NCI-H1105 treated with DMSO at 0.1 percent for 48 hours (cell line): ENCODE measurements around the gene BCAN.
"Not testable (repeated sequence)": the region's sequence is repeated elsewhere in the genome, so short reads cannot be mapped to it uniquely, and the experiment has no call there.

Experiments
- DNase-seq: peaks from one replicate; lab custom pipeline; 2025; lab: John Stamatoyannopoulos, UW

The BCAN gene, protein sequence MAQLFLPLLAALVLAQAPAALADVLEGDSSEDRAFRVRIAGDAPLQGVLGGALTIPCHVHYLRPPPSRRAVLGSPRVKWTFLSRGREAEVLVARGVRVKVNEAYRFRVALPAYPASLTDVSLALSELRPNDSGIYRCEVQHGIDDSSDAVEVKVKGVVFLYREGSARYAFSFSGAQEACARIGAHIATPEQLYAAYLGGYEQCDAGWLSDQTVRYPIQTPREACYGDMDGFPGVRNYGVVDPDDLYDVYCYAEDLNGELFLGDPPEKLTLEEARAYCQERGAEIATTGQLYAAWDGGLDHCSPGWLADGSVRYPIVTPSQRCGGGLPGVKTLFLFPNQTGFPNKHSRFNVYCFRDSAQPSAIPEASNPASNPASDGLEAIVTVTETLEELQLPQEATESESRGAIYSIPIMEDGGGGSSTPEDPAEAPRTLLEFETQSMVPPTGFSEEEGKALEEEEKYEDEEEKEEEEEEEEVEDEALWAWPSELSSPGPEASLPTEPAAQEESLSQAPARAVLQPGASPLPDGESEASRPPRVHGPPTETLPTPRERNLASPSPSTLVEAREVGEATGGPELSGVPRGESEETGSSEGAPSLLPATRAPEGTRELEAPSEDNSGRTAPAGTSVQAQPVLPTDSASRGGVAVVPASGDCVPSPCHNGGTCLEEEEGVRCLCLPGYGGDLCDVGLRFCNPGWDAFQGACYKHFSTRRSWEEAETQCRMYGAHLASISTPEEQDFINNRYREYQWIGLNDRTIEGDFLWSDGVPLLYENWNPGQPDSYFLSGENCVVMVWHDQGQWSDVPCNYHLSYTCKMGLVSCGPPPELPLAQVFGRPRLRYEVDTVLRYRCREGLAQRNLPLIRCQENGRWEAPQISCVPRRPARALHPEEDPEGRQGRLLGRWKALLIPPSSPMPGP

DNA sequence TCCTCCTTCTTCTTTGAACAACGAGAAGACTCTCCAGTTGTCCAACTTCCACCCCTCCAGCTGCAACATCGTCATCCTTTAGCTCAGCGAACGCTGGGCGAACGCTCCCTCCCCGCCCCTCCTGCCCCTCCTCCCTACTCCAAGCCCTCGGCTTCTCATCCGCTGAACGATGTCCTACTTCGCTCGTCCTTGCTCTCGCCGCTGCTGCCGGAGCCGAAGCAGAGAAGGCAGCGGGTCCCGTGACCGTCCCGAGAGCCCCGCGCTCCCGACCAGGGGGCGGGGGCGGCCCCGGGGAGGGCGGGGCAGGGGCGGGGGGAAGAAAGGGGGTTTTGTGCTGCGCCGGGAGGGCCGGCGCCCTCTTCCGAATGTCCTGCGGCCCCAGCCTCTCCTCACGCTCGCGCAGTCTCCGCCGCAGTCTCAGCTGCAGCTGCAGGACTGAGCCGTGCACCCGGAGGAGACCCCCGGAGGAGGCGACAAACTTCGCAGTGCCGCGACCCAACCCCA, at the start of gene BCAN:
TSS of gene BCAN (plus strand) at position 357 of the 504 bp plus-strand sequence. CDS start 3,938 bp downstream, outside the sequence.
- DNase-seq: peak; percentile 59

DNA sequence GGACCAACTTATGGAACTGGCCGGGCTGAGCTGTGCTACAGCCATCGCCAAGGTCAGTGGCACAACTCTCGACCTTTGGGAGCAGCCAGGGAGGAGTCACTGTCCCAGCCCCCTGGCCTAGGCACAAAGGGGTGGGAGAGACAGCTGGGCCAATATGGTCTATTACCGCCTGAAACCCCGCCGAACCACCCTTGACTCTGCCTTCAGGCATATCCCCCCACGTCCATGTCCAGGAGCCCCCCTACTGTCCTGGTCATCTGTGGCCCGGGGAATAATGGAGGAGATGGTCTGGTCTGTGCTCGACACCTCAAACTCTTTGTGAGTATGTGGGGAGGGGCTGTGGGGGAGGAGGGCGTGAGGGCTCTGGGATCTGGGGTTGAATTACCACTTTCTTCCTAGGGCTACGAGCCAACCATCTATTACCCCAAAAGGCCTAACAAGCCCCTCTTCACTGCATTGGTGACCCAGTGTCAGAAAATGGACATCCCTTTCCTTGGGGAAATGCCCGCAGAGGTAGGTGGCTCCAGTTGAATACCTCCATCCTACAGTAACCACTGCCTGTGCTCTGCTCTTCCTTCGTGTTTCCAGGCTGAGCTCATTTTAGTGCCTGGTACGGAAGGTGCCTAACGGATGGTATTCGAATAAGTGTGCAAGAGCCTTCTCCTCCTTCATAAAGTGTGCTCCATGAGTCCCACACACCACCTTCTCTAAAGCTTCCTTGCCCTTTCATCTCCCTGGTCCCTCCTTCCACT, 49.6 kb upstream of the BCAN start:
- no peak for DNase-seq

DNA sequence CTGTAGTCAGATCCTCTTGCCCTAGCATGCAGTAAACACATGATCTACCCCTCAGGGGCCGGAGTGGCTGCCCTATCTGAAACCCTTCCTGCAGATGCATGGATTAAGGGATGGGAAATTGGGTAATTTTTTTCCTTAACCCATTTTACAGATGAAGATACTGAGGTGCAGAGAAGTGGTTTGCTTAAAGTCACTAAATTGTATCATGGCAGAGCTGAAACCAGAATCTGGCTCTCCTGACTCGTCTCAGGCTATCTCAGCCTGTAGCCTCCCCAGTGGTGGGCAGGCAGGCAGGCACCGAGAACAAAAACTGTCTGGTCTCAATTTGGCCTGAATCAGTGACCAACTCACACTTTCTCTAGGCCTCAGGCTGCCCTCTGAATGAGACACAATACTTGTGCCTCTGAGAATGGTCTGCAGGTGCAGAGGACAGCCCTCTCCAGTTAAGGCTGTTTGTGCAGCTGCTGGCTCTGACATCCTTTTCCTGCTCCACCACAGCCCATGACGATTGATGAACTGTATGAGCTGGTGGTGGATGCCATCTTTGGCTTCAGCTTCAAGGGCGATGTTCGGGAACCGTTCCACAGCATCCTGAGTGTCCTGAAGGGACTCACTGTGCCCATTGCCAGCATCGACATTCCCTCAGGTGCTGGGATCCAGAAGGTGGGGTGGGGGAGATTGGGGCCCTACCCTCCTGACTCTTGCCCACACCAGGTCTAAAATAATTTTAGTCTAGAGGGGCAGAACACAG, 48.8 kb upstream of the BCAN start:
- no peak for DNase-seq

GRCh38 chr1:156593661-156593989, 48.3 kb upstream of the BCAN start:
- no peak for DNase-seq

DNA sequence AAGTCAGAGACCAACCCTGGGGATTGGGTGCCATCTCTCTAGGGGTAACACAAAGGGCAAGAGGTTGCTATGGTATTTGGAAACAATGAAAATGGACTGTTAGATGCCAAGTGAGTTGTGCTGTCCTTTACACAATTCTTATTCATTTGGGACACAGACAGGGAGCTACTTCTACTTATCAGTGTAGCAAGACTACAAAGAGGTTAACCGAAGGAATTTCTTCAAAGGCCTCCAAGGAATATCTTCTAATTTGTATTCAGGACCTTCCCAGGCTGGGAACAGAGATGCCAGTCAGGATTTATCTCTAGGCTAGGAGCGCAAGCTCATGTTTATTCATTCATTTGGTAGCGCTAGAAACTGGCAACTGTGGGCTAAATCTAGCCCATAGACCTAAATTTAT, 47.7 kb upstream of the BCAN start:
- DNase-seq: no peak

- DNase-seq: no peak
Measured at GRCh38 chr1:156595016-156595415, 46.9 kb upstream of the BCAN start.

DNA sequence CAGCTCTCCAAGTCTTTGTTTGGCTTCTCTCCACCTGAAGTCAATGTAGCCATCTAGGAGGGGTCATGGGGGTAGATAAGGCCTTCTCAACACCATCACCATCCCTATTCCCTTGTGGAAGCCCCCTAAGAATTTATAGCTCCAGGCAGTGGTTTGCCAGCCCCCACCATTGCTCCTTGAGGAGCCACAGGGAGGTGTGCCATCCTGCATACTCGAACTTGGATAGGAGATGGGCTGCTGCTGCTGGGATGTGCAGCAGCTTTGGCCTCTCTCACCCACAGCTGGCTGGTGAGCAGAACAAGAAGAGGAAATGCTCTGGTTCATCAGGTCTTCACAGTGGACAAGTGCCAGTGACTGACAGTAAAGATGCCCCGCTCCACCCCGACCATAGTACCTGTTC, 45.5 kb upstream of the BCAN start:
- no peak for DNase-seq

GRCh38 chr1:156598125-156598524, 43.8 kb upstream of the BCAN start:
- no peak for DNase-seq

DNA sequence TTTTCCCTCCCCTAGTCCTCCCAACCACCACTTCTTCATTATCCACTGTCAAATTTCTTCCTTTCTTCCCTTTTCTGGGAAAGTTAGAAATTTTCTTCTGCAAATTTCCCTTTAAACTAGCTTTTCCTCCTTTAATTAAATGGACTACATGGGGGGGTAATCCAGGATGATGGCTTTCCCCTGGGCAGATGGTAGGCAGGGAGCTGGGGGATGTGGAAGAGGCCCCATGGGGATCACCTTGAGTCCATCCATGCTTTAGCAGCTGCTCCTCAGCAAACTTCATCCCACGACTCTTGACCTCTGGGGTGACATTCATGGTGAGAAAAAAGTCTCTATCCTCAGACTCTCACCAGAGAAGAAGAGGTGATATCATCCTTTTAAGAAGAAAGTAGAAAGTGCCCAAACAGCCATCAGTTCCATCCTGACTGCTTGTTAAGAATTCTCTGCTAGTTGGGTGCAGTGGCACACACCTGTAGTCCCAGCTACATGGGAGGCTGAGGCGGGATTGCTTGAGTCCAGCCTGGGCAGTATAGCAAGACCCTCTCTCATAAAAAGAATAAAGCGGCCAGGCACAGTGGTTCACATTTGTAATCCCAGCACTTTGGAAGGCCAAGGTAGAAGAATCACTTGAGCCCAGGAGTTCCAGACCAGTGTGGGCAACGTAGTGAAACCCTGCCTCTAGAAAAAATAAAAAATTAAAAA, 43.0 kb upstream of the BCAN start:
- DNase-seq: no peak

GRCh38 chr1:156599811-156600210, 42.1 kb upstream of the BCAN start:
- DNase-seq: peak; percentile 8

- DNase-seq: no peak
Measured at GRCh38 chr1:156600733-156601121, 41.2 kb upstream of the BCAN start.

GRCh38 chr1:156601122-156601830, 40.6 kb upstream of the BCAN start, which contains the start of gene GPATCH4:
Gene GPATCH4, minus strand, starts transcription at chr1:156601479.
- DNase-seq: peak; percentile 86

DNA sequence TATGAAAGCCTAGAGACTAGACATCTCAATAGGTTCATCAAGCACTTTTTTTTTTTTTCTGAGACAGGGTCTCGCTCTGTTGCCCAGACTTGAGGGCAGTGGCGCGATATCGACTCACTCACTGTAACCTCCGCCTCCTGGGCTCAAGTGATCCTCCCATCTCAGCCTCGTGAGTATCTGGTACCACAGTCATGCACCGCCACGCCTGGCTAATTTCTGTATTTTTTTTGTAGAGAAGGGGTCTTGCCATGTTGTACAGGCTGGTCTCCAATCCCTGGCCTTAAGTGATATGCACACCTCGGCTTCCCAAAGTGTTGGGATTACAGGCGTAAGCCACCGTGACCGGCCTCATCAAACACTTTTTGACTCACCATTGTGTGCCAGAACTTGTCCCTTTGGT, 40.0 kb upstream of the BCAN start:
- no peak for DNase-seq

DNA sequence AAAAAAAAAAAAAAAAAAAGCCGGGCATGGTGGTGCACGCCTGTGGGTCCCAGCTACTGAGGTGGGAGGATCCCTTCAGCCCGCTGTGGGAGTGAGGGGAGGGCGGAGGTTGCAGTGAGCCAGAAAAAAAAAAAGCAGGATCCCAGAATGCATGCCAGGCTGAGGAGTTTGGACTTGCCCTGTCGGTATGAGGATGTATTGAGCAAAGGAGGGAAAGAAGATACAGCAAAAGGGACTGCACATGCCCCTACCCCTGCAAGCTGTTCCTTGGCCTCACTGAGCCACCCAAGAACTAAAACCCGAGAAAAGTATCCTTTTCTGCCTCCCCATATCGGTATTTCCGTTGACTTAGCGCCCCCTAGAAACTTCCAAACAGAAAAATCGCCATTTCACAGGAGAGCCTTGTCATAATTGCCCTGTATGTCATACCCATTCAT, 39.3 kb upstream of the BCAN start:
- DNase-seq: no peak

DNA sequence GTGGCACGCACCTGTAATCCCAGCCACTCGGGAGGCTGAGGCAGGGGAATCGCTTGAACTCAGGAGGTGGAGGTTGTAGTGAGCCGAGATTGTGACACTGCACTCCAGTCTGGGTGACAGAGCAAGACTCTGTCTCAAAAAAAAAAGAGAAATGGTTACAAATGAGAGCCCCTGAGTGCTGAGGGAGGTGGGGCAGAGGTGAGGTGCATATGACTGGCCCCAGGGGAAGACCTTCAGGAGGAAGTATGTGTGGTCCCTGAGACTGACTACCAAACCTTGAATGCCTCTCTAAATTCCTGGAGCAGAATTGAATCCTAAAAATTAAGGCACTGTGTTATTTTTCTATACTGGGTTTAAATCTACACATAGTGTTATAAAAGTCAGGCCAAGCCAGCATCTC, 34.6 kb upstream of the BCAN start:
- DNase-seq: not testable (repeated sequence)

DNA sequence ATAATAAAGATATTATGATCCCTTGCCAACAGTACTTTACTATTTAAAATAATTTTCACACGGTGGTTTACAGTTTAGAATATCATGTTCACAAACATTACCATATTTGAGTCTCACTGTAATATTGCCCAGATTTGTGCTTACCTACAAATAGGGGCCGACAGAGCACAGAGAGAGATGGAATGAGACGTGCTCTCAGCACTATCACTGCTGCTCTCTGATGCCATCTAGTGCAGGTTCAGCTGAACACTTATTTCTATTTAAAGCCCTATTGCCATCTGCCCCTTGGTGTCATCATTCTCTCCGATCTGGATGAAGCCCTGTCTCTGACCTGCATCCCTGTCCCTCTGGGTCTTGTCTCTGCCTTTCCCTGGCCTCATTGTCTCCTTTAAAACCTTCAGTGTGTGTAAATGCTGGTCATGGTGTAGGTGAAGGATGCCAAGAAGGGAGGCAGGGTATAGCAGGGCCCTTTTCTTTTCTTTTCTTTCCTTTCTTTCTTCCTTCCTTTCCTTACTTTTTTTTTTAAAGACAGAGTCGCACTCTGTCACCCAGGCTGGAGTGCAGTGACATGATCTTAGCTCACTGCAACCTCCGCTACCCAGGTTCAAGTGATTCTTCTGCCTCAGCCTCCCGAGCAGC, 33.8 kb upstream of the BCAN start:
- peak; percentile 79 for DNase-seq

DNA sequence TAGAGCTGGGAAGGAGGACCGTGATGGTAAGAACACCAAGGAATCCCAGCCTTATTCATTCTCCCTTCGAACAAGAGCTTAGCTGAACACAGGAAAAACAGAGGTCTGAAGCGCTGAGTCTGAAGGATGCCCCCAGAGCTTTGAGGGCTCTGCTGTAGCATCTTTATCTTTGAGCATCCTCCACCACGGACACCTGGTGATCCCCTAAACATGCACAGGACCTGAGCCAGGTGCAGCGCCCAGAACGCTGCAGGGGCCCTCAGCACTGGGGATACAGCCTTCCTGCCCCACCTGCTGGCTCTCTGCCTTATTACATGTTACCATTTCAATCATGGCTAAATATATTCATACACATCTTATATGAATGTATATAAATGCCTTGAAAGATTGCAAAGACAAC, 32.9 kb upstream of the BCAN start:
- peak; percentile 66 for DNase-seq

- not testable (repeated sequence) for DNase-seq
Measured at GRCh38 chr1:156610072-156610471, 31.8 kb upstream of the BCAN start.

GRCh38 chr1:156612666-156613065, 29.3 kb upstream of the BCAN start:
- DNase-seq: no peak

DNA sequence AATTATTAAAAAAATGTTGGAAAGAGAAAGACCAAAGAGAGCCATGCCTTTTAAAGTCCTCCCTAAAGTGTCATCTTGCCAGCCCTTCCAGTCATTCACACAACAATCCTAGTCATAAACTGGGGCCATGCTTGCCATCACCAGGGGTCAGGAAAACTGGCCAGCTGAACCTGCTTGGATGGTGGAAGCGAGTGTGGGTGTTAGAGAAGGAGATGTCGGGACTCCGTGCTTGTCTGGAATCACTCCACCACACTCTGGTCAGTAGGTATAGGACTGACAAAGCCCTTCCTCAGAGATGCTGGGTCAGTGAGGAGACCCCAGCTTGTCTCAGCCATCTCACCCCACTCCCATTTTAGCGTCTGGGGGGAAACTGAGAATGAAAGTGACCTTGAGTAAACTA, 26.0 kb upstream of the BCAN start:
- DNase-seq: no peak
